HCT116 (cell line): ENCODE measurements around the gene ETS1. TPM values are rescaled to one million over a fixed set of nuclear protein-coding genes. Genes with fewer than 3 reads are reported as not detected.

Experiments
- CEBPB ChIP-seq: IDR thresholded peaks from 2 replicates; pipeline ENCODE4 v1.6.1; 2012; ENCODE audit warnings: low read depth
- CTCF ChIP-seq, 3 experiments: fragments of 200-600 bp in 1 of 3; sonication (generic) in 1 of 3; IDR thresholded peaks in 2 of 3; conservative IDR thresholded peaks in 1 of 3; 2 replicates each; pipeline ENCODE4 v1.5.1; 2012 to 2017; ENCODE audit warnings: low read depth in 2 of 3, low read length in 2 of 3, antibody characterized with exemption in 1 of 3, borderline replicate concordance in 1 of 3, control low read depth in 1 of 3, mild to moderate bottlenecking in 1 of 3, mixed read lengths in 1 of 3, mixed run types in 1 of 3, moderate library complexity in 1 of 3; ENCODE audit not compliant: insufficient read depth in 1 of 3
- EGR1 ChIP-seq: IDR thresholded peaks from 2 replicates; pipeline ENCODE4 v1.6.1; 2012; ENCODE audit warnings: low read depth
- EZH2phosphoT487 ChIP-seq: fragments of 200-600 bp; IDR thresholded peaks from 2 replicates; pipeline ENCODE4 v1.6.1; 2018; ENCODE audit warnings: antibody characterized with exemption, borderline replicate concordance
- JUND ChIP-seq: IDR thresholded peaks from 2 replicates; pipeline ENCODE4 v1.6.1; 2012
- POLR2A ChIP-seq: IDR thresholded peaks from 2 replicates; pipeline ENCODE4 v1.7.0; 2011; ENCODE audit warnings: borderline replicate concordance; ENCODE audit not compliant: insufficient read depth, insufficient read length; ENCODE audit errors: extremely low read depth
- POLR2AphosphoS5 ChIP-seq: IDR thresholded peaks from 2 replicates; pipeline ENCODE4 v1.6.1; 2011; ENCODE audit warnings: mild to moderate bottlenecking, low read depth, low read length, moderate library complexity
- REST ChIP-seq: IDR thresholded peaks from 2 replicates; pipeline ENCODE4 v1.6.1; 2012; ENCODE audit warnings: low read depth
- ZNF274 ChIP-seq: fragments of 200-500 bp; sonication (Bioruptor generic); IDR thresholded peaks from 2 replicates; pipeline ENCODE4 v1.6.1; 2014; ENCODE audit warnings: mild to moderate bottlenecking, low read depth, low read length, inconsistent platforms
- total RNA-seq: library from RNA; stranded (reverse); gene quantifications from one replicate; pipeline ENCODE4 v1.2.1, GENCODE V29; 2021; ENCODE audit not compliant: unreplicated experiment
- TF ChIP-seq, protein P1 (sequence below): IDR thresholded peaks from 2 replicates; pipeline ENCODE4 v1.6.1; 2012

The ETS1 gene
- total RNA-seq, 1 experiment from 2014 or later = 9.2 TPM

GRCh38 chr11:128508770-128509510 is 78.4 kb downstream of the ETS1 start (continued):
- no peak for TF ChIP-seq REST
- TF ChIP-seq CTCF (IDR thresholded peaks at IDR 0.05 in 2 of 3, conservative IDR thresholded peaks at IDR 0.05 in 1 of 3; ENCODE audit: borderline replicate concordance in 1 of 3, insufficient read depth in 1 of 3, low read depth in 2 of 3, low read length in 2 of 3) = no peak
- TF ChIP-seq CEBPB = no peak
- TF ChIP-seq EGR1 = no peak
- no peak for TF ChIP-seq POLR2AphosphoS5
- no peak for TF ChIP-seq EZH2phosphoT487
- no peak for TF ChIP-seq ZNF274
- no peak for TF ChIP-seq POLR2A
- no peak for TF ChIP-seq JUND
- TF ChIP-seq, protein P1, sequence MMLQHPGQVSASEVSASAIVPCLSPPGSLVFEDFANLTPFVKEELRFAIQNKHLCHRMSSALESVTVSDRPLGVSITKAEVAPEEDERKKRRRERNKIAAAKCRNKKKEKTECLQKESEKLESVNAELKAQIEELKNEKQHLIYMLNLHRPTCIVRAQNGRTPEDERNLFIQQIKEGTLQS = no peak
